Natural killer cell (primary cell): ENCODE results near the gene HAT1. TPM values are rescaled to one million over a fixed set of nuclear protein-coding genes. Genes with fewer than 3 reads are reported as not detected.
A peak's percentile ranks its signal among the peaks of the same experiment; 100 is the strongest.

Experiments
- ATAC-seq, 3 donors: fragments of 150-1000 bp in 2 of 3; fragments of 200-7000 bp in 1 of 3; cut with Tn5 transposase; 1 replicate in 1 of 3; 2 replicates in 2 of 3; pipeline ENCODE4 v1.10.0; 2021; ENCODE audit warnings: mild to moderate bottlenecking in 2 of 3, moderate library complexity in 2 of 3
- DNase-seq, 2 donors: peaks; one replicate each; pipeline versions ENCODE4 v3.0.0 to v3.0.0-alpha.2; 2013 to 2021; ENCODE audit warnings: mixed read lengths in 1 of 2
- H3K27ac ChIP-seq: one replicate; pipeline ENCODE4 v1.5.1; 2013; ENCODE audit warnings: mild to moderate bottlenecking, low read length
- H3K27me3 ChIP-seq: one replicate; pipeline ENCODE4 v1.6.1; 2013; ENCODE audit warnings: low read length; ENCODE audit not compliant: control insufficient read depth, insufficient read depth
- H3K36me3 ChIP-seq: one replicate; pipeline ENCODE4 v1.6.1; 2013; ENCODE audit warnings: low read length; ENCODE audit not compliant: control insufficient read depth, insufficient read depth
- H3K4me1 ChIP-seq: one replicate; pipeline ENCODE4 v1.6.1; 2013; ENCODE audit warnings: low read length; ENCODE audit not compliant: control insufficient read depth, insufficient read depth
- H3K4me3 ChIP-seq: one replicate; pipeline ENCODE4 v1.5.1; 2013; ENCODE audit warnings: low read length
- H3K9me3 ChIP-seq: one replicate; pipeline ENCODE4 v1.6.1; 2013; ENCODE audit warnings: low read length; ENCODE audit not compliant: control insufficient read depth, insufficient read depth
- H3K27ac Mint-ChIP-seq, 2 donors: one replicate each; pipeline ENCODE4 v1.8.0; 2022; ENCODE audit warnings: mild to moderate bottlenecking in 2 of 2, mixed read lengths in 2 of 2, moderate library complexity in 1 of 2
- H3K27me3 Mint-ChIP-seq, 2 donors: one replicate each; pipeline ENCODE4 v1.8.0; 2022; ENCODE audit warnings: low read depth in 2 of 2, mixed read lengths in 2 of 2
- H3K36me3 Mint-ChIP-seq: one replicate; pipeline ENCODE4 v1.8.0; 2022; ENCODE audit warnings: mixed read lengths
- H3K4me1 Mint-ChIP-seq, 2 donors: one replicate each; pipeline ENCODE4 v1.8.0; 2022; ENCODE audit warnings: mixed read lengths in 2 of 2
- H3K4me3 Mint-ChIP-seq: one replicate; pipeline ENCODE4 v1.8.0; 2022; ENCODE audit warnings: mild to moderate bottlenecking, moderate library complexity, mixed read lengths
- H3K9me3 Mint-ChIP-seq, 2 donors: one replicate each; pipeline ENCODE4 v1.8.0; 2022; ENCODE audit warnings: mixed read lengths in 2 of 2
- WGBS: methylation state at CpG from one replicate; pipeline ENCODE4 v1.1.7; 2013; ENCODE audit warnings: missing lambda C conversion rate; ENCODE audit not compliant: insufficient coverage; 5-methylcytosine and 5-hydroxymethylcytosine counted together
- intact Hi-C: fragments of 100-400 bp; cut with micrococcal nuclease; formaldehyde crosslinking; loops from one replicate; pipeline ENCODE4 v1.14.2; 2022
- total RNA-seq, 4 donors: library from RNA; stranded (reverse); fragments of 120-200 nt in 1 of 4; gene quantifications; one replicate each; pipeline versions ENCODE4 v1.2.3 to v1.2.4, GENCODE V29; 2013 to 2022
- TF ChIP-seq, protein P1 (sequence below): fragments of 200-600 bp; IDR thresholded peaks from one replicate; pipeline ENCODE4 v1.8.0; 2022; ENCODE audit warnings: antibody characterized with exemption

Gene HAT1
- total RNA-seq, 3 donors from 2014 or later (not counting 1 experiment from before 2014, with no cell fraction given), result 29.7 to 32.7 (median 32.2) TPM

DNA sequence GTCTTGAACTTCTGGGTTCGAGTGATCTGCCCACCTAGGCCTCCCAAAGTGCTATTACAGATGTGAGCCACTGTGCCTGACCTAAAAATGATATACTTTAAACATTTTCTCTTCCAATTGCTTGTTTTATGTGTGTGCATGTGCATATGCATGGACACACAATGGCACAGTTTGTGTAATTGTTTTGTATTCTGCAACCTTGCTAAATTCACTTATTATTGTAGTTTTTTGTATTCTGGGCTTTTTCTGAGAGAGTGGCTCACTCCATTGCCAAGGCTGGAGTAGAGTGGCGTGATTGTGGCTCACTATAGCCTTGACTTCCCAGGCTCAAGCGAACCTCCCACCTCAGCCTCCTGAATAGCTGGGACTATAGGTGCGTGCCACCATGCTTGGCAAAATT lies 8.1 kb downstream of the HAT1 start:
- Histone ChIP-seq H3K36me3 (peaks cover 14% of the 10 kb centered on the region), H3K4me1 (peaks cover 10% of the 10 kb centered on the region), H3K4me3 (no peak overlapping the region), H3K27me3 (no peaks in the 10 kb centered on the region), H3K9me3 (no peaks in the 10 kb centered on the region), H3K27ac (no peak overlapping the region)
- WGBS, result 92% methylated on average over 4 of the region's 4 CpGs
- H3K36me3 Mint-ChIP-seq, result peaks cover 8% of the 10 kb centered on the region
- no peak for ATAC-seq
- intact Hi-C loops, result no loop called here
- TF ChIP-seq, protein P1, sequence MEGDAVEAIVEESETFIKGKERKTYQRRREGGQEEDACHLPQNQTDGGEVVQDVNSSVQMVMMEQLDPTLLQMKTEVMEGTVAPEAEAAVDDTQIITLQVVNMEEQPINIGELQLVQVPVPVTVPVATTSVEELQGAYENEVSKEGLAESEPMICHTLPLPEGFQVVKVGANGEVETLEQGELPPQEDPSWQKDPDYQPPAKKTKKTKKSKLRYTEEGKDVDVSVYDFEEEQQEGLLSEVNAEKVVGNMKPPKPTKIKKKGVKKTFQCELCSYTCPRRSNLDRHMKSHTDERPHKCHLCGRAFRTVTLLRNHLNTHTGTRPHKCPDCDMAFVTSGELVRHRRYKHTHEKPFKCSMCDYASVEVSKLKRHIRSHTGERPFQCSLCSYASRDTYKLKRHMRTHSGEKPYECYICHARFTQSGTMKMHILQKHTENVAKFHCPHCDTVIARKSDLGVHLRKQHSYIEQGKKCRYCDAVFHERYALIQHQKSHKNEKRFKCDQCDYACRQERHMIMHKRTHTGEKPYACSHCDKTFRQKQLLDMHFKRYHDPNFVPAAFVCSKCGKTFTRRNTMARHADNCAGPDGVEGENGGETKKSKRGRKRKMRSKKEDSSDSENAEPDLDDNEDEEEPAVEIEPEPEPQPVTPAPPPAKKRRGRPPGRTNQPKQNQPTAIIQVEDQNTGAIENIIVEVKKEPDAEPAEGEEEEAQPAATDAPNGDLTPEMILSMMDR, result no peak
- peaks cover 29 to 46% of the 10 kb centered on the region in 2 donors for H3K4me1 Mint-ChIP-seq
- H3K9me3 Mint-ChIP-seq, result no peaks in the 10 kb centered on the region
- no peak overlapping the region for H3K27ac Mint-ChIP-seq
- no peak overlapping the region for H3K4me3 Mint-ChIP-seq
- no peak for DNase-seq
- no peaks in the 10 kb centered on the region for H3K27me3 Mint-ChIP-seq

DNA sequence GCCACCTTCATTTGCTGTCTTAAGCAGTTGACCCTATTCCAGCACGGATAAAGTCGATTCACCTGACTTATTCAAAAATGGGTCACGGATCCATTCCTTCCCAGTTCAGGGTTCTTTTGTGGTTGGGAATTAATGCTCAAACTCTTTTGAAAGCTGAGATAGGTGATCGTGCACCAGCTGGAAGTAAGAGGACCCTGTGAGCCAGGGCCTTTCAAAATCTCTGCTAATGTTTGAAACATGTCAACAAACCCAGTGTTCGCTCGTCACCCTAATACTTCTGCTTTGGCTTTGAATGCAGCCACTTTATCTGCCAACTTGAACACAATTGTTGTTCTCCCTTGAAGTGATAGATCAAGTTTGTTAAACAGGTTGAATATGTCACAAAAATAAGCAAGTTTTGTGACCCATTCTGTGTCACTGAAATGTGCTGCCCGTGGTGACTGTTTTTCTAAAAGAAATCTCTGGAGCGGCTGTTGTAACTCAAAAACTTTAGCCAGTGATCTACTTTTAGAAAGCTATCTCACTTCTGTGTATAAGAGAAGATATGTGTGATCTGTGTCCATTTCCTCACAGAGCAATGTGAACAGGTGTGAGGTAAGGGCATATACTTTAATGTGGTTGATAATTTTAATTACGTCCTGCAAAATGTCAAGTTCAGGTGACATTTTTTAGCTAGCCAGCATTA lies 16.9 kb downstream of the HAT1 start:
- no peaks in the 10 kb centered on the region for H3K9me3 Mint-ChIP-seq
- H3K36me3 ChIP-seq, result peaks cover 3% of the 10 kb centered on the region
- H3K27ac Mint-ChIP-seq, result peak overlapping the region; percentile 80 to 82
- no peaks in the 10 kb centered on the region for H3K9me3 ChIP-seq
- H3K36me3 Mint-ChIP-seq, result no peaks in the 10 kb centered on the region
- TF ChIP-seq, protein P1, result no peak
- no peaks in the 10 kb centered on the region for H3K27me3 ChIP-seq
- H3K4me1 Mint-ChIP-seq, result peaks cover 47 to 50% of the 10 kb centered on the region in 2 donors
- intact Hi-C loops, result no loop called here
- no peaks in the 10 kb centered on the region for H3K27me3 Mint-ChIP-seq
- H3K4me3 Mint-ChIP-seq, result no peak overlapping the region
- DNase-seq (no peak), ATAC-seq (peak; percentile 32 to 55 (median 36))
- no peak overlapping the region for H3K27ac ChIP-seq
- H3K4me3 ChIP-seq, result no peak overlapping the region
- 92% methylated on average over 9 of the region's 9 CpGs for WGBS
- peaks cover 5% of the 10 kb centered on the region for H3K4me1 ChIP-seq

DNA sequence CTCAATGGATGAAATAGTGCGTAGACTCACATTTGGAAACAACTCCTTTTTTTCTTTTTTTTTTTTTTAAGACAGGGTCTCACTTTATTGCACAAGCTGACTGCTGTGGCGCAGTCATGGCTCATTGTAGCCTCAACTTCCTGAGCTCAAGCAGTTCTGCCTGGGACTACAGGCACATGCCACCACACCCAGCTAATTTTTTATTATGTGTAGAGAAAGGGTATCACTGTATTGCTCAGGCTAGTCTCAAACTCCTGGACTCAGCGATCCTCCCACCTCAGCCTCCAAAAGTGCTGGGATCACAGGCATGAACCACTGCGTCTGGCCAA lies 17.4 kb downstream of the HAT1 start:
- H3K27ac ChIP-seq, result no peak overlapping the region
- H3K9me3 ChIP-seq, result no peaks in the 10 kb centered on the region
- no peaks in the 10 kb centered on the region for H3K27me3 ChIP-seq
- peaks cover 3% of the 10 kb centered on the region for H3K36me3 ChIP-seq
- Mint-ChIP-seq H3K27ac (peak overlapping the region; percentile 80 to 82), H3K9me3 (no peaks in the 10 kb centered on the region), H3K4me1 (peaks cover 50% of the 10 kb centered on the region in 2 donors), H3K4me3 (no peak overlapping the region), H3K27me3 (no peaks in the 10 kb centered on the region), H3K36me3 (no peaks in the 10 kb centered on the region)
- H3K4me3 ChIP-seq, result no peak overlapping the region
- WGBS, result 68% methylated on average over 4 of the region's 4 CpGs
- intact Hi-C loops, result no loop called here
- peaks cover 5% of the 10 kb centered on the region for H3K4me1 ChIP-seq
- DNase-seq (no peak), ATAC-seq (peak; percentile 49 to 68 (median 57))
- TF ChIP-seq, protein P1, result no peak

DNA sequence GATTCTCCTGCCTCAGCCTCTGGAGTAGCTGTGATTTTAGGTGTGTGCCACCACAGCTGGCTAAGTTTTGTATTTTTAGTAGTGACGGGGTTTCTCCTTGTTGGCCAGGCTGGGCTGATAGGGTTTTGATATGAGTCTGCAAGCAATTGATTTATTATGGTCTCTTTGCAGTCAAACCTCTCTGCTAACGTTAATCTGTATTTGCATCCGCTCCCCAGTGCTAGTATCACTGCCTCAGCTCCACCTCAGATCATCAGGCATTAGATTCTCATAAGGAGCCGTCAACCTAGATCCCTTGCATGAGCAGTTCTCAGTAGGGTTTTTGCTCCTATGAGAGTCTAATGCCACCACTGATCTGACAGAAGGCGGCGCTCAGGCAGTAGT lies 19.0 kb downstream of the HAT1 start:
- H3K27ac Mint-ChIP-seq, result no peak overlapping the region
- TF ChIP-seq, protein P1, result no peak
- ATAC-seq, result no peak
- intact Hi-C loops, result no loop called here
- H3K4me3 Mint-ChIP-seq, result no peak overlapping the region
- H3K9me3 Mint-ChIP-seq, result no peaks in the 10 kb centered on the region
- no peaks in the 10 kb centered on the region for H3K27me3 Mint-ChIP-seq
- 99% methylated on average over 6 of the region's 6 CpGs for WGBS
- peaks cover 41% of the 10 kb centered on the region in 2 donors for H3K4me1 Mint-ChIP-seq
- no peaks in the 10 kb centered on the region for H3K36me3 Mint-ChIP-seq
- Histone ChIP-seq H3K36me3 (peaks cover 5% of the 10 kb centered on the region), H3K27me3 (no peaks in the 10 kb centered on the region), H3K4me1 (peaks cover 5% of the 10 kb centered on the region), H3K4me3 (no peak overlapping the region), H3K9me3 (no peaks in the 10 kb centered on the region), H3K27ac (no peak overlapping the region)
- no peak for DNase-seq
